Glutamatergic neuron (in vitro differentiated cells): ENCODE results near the gene ZNF700. TPM values are rescaled to one million over a fixed set of nuclear protein-coding genes. Genes with fewer than 3 reads are reported as not detected.
"Not testable (repeated sequence)": the region's sequence is repeated elsewhere in the genome, so short reads cannot be mapped to it uniquely, and the experiment has no call there.

Source experiments
- DNase-seq: peaks from one replicate; pipeline ENCODE4 v3.0.0; 2022
- H3K27ac Mint-ChIP-seq: one replicate; pipeline ENCODE4 v1.8.0; 2020; ENCODE audit warnings: mild to moderate bottlenecking, mixed read lengths, inconsistent platforms; ENCODE audit not compliant: unreplicated experiment
- H3K27me3 Mint-ChIP-seq: one replicate; pipeline ENCODE4 v1.8.0; 2020; ENCODE audit warnings: mild to moderate bottlenecking, moderate library complexity, mixed read lengths, inconsistent platforms; ENCODE audit not compliant: unreplicated experiment
- H3K36me3 Mint-ChIP-seq: one replicate; pipeline ENCODE4 v1.8.0; 2020; ENCODE audit warnings: mild to moderate bottlenecking, mixed read lengths, inconsistent platforms; ENCODE audit not compliant: unreplicated experiment
- H3K4me1 Mint-ChIP-seq: one replicate; pipeline ENCODE4 v1.8.0; 2020; ENCODE audit warnings: mild to moderate bottlenecking, low read depth, mixed read lengths, inconsistent platforms; ENCODE audit not compliant: unreplicated experiment
- H3K4me3 Mint-ChIP-seq: one replicate; pipeline ENCODE4 v1.8.0; 2020; ENCODE audit warnings: mild to moderate bottlenecking, mixed read lengths, inconsistent platforms; ENCODE audit not compliant: unreplicated experiment
- H3K9me3 Mint-ChIP-seq: one replicate; pipeline ENCODE4 v1.8.0; 2020; ENCODE audit warnings: mild to moderate bottlenecking, moderate library complexity, mixed read lengths, inconsistent platforms; ENCODE audit not compliant: unreplicated experiment
- CTCF ChIP-seq: fragments of 200-600 bp; sonication (generic); IDR thresholded peaks from one replicate; pipeline ENCODE4 v1.5.0; 2021; ENCODE audit not compliant: partially characterized antibody, unreplicated experiment
- total RNA-seq: library from RNA; stranded (reverse); fragmentation: NEBNext Ultra II Directional; extraction: Animal tissue kit (Norgen Biotek cat#: 25700); gene quantifications from one replicate; pipeline ENCODE4 v1.2.1, GENCODE V29; 2021; ENCODE audit not compliant: unreplicated experiment

ZNF700 gene
- total RNA-seq, 1 donor from 2014 or later = 17.8 TPM

- Mint-ChIP-seq H3K27me3 (peaks cover 13% of the 10 kb centered on the region), H3K4me1 (peaks cover 14% of the 10 kb centered on the region), H3K9me3 (peaks cover 19% of the 10 kb centered on the region), H3K4me3 (no peak overlapping the region), H3K27ac (no peak overlapping the region), H3K36me3 (peaks cover 6% of the 10 kb centered on the region)
- no peak for DNase-seq
- TF ChIP-seq CTCF = no peak
These were observed 2.3 kb downstream of the ZNF700 start for GRCh38 chr19:11927227-11927626.

- H3K36me3 Mint-ChIP-seq = peaks cover 11% of the 10 kb centered on the region
- no peak for TF ChIP-seq CTCF
- peaks cover 5% of the 10 kb centered on the region for H3K27me3 Mint-ChIP-seq
- peaks cover 2% of the 10 kb centered on the region for H3K9me3 Mint-ChIP-seq
- DNase-seq = no peak
- peaks cover under 1% of the 10 kb centered on the region for H3K4me1 Mint-ChIP-seq
- H3K4me3 Mint-ChIP-seq = no peak overlapping the region
- no peak overlapping the region for H3K27ac Mint-ChIP-seq
These were observed 6.1 kb downstream of the ZNF700 start for GRCh38 chr19:11931051-11931450.

DNA sequence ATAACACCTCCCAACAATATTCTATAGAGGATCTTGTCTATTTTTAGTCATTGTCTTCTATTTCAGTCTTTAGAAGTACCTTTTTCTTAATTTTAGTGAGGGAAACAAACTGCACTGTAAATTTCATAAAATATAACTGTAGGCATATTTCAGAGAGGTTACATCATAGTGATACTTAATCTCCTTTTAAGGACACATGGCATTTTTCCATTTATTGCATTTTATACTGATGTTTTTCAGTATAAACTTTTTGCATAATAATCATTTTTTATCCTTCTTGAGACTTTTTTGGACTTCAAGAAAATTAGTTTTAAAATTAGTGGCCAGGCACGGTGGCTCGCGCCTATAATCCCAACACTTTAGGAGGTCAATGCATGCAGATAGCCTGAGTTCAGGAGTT lies 6.6 kb downstream of the ZNF700 start:
- no peak for TF ChIP-seq CTCF
- H3K4me3 Mint-ChIP-seq = no peak overlapping the region
- H3K36me3 Mint-ChIP-seq = peaks cover 11% of the 10 kb centered on the region
- no peak overlapping the region for H3K27ac Mint-ChIP-seq
- peaks cover 5% of the 10 kb centered on the region for H3K27me3 Mint-ChIP-seq
- H3K9me3 Mint-ChIP-seq = peaks cover 2% of the 10 kb centered on the region
- H3K4me1 Mint-ChIP-seq = no peaks in the 10 kb centered on the region
- DNase-seq = no peak

- not testable (repeated sequence) for H3K27me3 Mint-ChIP-seq, H3K4me1 Mint-ChIP-seq, H3K27ac Mint-ChIP-seq, H3K9me3 Mint-ChIP-seq, H3K4me3 Mint-ChIP-seq, DNase-seq
- H3K36me3 Mint-ChIP-seq = peaks cover 29% of the 10 kb centered on the region
These were observed 10.9 kb downstream of the ZNF700 start for GRCh38 chr19:11935829-11936228.

DNA sequence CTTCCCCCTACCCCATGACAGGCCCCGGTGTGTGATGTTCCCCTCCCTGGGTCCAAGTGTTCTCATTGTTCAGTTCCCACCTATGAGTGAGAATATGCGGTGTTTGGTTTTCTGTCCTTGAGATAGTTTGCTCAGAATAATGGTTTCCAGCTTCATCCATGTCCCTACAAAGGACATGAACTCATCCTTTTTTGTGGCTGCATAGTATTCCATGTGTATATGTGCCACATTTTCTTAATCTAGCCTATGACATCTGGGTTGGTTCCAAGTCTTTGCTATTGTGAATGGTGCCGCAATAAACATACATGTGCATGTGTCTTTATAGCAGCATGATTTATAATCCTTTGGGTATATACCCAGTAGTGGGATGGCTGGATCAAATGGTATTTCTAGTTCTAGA lies 13.5 kb downstream of the ZNF700 start:
- H3K27ac Mint-ChIP-seq, H3K4me1 Mint-ChIP-seq, H3K27me3 Mint-ChIP-seq, DNase-seq: not testable (repeated sequence)
- Mint-ChIP-seq H3K9me3 (peaks cover 21% of the 10 kb centered on the region), H3K36me3 (peaks cover 37% of the 10 kb centered on the region), H3K4me3 (peak overlapping the region; percentile 38)

DNA sequence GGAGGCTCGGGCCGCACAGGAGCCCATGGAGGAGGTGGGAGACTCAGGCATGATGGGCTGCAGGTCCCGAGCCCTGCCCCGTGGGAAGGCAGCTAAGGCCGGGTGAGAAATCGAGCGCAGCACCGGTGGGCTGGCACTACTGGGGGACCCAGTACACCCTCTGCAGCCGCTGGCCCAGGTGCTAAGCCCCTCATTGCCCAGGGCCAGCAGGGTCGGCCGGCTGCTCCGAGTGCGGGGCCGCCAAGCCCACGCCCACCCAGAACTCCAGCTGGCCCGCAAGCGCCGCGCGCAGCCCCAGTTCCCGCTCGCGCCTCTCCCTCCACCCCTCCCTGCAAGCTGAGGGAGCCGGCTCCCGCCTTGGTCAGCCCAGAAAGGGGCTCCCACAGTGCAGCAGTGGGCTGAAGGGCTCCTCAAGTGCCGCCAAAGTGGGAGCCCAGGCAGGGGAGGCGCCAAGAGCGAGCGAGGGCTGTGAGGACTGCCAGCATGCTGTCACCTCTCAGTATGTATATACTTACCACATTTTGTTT lies 16.5 kb downstream of the ZNF700 start:
- not testable (repeated sequence) for H3K27me3 Mint-ChIP-seq, DNase-seq, H3K27ac Mint-ChIP-seq, H3K4me1 Mint-ChIP-seq, H3K4me3 Mint-ChIP-seq
- H3K9me3 Mint-ChIP-seq = peaks cover 30% of the 10 kb centered on the region
- peaks cover 60% of the 10 kb centered on the region for H3K36me3 Mint-ChIP-seq
